Measurements from ENCODE around the gene EIF2S1.

DNA sequence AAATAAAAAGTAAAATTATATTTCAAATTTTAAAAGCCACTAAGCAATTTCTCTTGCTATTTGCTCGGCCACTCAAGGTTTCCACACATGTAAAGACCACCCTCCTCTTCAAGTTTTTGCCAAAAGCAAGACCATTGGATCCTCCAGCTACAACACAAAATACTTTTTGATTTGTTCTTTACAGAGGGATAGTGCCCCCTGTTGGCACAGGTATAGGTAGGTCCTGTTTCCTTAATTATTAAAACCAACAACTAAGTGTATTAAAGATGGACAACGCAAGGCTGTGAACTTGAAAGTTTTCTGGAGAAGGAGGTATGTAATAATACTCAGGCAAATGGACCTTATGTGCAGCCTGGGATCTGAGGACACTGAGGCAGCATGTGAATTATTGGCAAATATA lies 24.3 kb upstream of the EIF2S1 start:
- TF ChIP-seq EZH2 (IDR thresholded peaks at IDR 0.05) (no peak), CTCF (IDR thresholded peaks at IDR 0.05) (peak; percentile 67), EZH2phosphoT487 (IDR thresholded peaks at IDR 0.05) (no peak)
